GM19467 (cell line): Measurements from ENCODE around the gene HEATR5A.
"Not testable (repeated sequence)": the region's sequence is repeated elsewhere in the genome, so short reads cannot be mapped to it uniquely, and the experiment has no call there.

ENCODE experiments used
- ATAC-seq: cut with Tn5 transposase; IDR thresholded peaks from one replicate; pipeline ENCODE4 v1.9.1; 2021; ENCODE audit warnings: mild to moderate bottlenecking, moderate library complexity; ENCODE audit not compliant: unreplicated experiment

The HEATR5A gene

GRCh38 chr14:31391473-31391872 lies 28.9 kb downstream of the HEATR5A start:
- no peak for ATAC-seq

DNA sequence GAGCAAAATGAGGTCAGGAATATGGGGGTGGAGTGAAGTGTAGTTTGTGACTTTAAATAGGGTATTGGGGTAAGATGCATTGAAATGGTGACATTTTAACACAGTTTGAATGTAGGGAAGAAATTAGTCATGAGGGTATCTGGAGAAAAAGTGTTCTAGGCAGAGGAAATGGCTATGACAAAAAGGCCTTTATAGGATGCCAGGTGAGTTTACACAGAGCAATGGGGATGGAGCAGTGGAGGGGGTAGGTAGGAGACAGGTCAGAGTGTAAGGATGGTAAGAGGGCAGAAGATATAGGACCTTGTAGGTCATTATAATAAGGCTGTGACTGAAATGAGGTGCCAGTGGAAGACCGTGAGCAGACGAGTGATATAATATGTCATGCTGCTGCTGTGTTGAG lies 30.4 kb downstream of the HEATR5A start:
- no peak for ATAC-seq

DNA sequence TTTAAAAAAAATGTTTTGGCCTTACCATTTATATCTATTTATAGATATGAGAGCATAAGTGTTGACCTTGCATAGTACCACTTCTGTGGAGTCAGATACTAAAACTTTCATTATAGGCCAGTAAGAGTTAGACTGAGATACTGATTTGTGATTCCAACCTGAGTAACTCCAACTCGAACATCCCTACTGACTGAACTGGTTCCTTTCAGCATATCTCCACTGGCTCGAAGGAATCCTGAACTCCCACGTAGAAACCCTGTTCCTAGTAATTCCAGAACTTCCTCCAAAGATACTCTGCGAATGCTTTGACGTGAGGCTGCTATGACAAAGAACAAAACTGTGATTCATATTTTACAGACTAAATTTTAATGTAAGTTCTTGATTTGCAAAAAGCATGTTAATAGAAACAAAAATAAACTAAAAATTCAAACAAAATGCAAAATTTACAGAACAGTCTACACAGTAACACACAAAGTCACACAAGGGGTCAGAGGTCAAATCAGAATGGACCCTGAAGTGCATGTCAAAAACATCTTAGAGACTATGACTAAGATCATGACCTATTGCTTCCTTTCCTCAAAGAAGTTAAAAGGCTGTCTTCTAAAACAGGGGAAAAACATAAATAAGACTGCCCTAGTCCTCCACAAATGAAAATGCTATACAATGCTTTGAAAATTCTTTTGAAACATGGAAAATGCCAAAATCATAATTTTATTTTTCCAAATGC lies 31.5 kb downstream of the HEATR5A start:
- no peak for ATAC-seq

- ATAC-seq, result no peak
These were observed 33.3 kb downstream of the HEATR5A start for GRCh38 chr14:31387091-31387490.

- no peak for ATAC-seq
These were observed 34.1 kb downstream of the HEATR5A start for GRCh38 chr14:31386271-31386670.

- no peak for ATAC-seq
These were observed 38.1 kb downstream of the HEATR5A start for GRCh38 chr14:31382221-31382620.

- ATAC-seq, result no peak
These were observed 40.2 kb downstream of the HEATR5A start for GRCh38 chr14:31380106-31380505.

DNA sequence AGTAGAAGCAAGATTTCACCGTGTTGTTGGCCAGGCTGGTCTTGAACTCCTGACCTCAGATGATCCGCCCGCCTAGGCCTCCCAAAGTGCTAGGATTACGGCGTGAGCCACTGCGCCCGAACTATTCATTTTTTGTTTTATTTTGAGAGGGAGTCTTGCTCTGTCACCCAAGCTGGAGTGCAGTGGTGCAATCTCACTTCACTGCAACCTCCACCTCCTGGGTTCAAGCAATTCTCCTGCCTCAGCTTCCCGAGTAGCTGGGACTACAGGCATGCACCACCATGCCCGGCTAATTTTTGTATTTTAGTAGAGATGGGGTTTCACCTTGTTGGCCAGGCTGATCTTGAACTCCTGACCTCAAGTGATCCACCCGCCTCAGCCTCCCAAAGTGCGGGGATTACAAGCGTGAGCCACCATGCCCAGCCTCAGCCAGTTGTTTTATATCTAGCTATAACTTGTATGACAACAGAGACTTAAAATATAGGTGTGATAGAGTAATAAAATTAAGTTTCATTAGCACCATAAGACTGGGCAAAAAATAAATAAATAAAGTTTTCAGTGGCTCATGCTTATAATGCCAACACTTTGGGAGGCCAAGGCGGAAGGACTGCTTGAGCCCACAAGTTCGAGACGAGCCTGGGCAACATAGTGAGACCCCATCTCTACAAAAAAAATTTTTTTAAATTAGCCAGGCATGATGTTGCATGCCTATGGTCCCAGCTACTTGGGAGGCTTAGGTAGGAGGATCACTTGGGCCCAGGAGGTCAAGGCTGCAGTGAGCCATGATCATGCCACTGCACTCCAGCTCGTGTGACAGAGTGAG lies 41.0 kb downstream of the HEATR5A start:
- ATAC-seq, result not testable (repeated sequence)

GRCh38 chr14:31377433-31377832 lies 42.9 kb downstream of the HEATR5A start:
- no peak for ATAC-seq

DNA sequence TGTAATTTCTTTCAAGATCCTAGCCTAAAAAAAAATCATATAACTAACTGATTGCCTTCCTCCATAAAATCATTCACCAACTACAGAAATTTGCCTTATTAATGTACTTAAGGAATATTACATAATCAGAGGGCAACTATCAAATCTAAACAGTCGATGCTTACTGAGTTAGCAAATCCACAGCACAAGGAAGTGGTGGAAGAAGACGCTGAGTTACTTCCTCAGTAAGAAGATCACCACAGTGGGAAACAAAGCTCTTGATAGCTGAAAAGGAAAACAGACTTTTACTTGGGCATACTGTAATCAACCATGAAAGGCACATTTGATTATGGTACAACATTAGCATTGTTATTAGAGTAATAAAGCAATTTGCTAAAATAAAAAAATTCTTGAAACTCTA lies 48.7 kb downstream of the HEATR5A start:
- no peak for ATAC-seq

GRCh38 chr14:31363331-31364073 lies 56.8 kb downstream of the HEATR5A start:
- ATAC-seq, result no peak

- ATAC-seq, result no peak
These were observed 57.6 kb downstream of the HEATR5A start for GRCh38 chr14:31362746-31363145.

DNA sequence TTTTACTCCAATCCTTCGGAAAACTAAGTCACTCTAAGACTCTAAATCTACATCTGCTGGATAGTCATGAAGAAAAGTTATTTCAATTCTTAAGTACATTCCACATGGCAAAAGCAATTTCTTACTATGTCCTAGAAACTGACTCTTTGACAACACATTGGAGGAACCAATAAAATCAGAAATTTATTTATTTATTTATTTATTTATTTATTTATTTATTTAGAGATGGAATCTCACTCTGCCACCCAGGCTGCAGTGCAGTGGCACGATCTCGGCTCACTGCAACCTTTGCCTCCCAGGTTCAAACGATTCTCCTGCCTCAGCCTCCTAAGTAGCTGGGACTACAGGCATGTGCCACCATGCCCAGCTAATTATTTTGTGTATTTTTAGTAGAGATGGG lies 58.6 kb downstream of the HEATR5A start:
- ATAC-seq, result not testable (repeated sequence)

DNA sequence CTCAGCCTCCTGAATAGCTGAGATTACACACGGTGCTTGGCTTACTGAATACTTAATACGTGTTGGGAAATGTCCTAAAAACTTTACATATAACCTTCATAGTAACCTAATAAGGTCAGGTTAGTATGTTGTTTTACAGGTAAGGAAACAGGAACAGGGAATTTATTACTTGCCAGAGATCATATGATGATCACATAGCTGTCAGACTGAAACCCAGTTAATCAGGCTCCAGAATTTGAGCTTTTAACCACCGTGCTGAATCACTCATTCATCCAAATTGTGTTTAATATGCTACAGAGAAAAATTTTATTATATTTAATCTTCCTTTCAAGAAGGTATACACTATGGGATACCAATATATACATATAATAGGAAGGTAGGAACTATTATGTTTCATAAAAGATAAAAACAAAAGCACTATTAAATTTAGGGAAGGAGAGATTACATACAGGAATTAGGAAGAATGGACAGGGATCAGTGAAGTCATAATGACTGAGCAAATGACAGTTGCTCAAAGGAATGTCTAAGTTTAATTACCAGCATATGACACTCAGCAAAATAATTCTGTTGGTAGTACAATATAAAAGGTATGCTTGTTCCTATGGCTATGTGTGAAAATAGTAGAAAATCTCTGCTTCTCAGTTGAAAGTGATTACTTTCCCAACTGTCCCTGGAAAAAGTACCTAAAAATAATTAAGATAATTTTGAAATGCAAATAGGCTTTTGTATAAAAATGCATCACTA lies 59.3 kb downstream of the HEATR5A start:
- no peak for ATAC-seq

DNA sequence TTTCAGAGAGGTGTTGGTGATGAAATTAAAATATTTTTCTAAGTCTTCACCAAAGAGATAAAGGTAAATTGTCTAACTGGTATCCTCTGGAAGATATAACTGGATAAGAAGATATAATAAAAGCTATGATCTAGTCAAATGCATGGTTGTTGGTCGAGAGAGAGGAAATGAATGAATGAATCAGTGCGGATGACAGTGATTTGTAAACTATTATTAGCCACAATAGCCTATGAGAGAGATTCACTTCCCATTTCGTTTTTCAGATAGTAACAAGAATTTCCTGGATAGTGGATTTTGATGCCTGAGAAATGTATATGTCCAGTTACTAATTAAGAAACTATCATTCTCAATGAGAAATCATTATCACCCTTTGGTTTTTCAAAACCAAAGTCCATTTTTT lies 63.1 kb downstream of the HEATR5A start:
- no peak for ATAC-seq

DNA sequence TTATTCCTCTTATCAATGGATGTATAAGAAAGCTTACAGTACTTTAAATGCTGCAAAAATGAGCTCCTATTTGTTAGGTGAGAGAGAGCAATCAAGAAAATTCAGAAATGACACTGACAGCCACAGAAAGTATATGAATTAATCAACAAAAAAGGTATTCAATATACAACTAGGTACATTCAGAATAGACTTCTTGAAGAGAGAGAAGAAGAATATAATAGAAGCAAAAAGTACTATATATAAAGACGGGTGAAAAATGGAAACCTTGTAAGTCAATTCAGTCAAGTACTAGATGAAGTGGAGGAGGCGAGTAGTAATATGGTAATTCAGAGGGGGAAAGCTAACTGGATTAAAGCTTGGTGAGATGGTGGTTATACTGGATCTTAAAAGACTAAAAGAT lies 74.3 kb downstream of the HEATR5A start:
- ATAC-seq, result no peak

DNA sequence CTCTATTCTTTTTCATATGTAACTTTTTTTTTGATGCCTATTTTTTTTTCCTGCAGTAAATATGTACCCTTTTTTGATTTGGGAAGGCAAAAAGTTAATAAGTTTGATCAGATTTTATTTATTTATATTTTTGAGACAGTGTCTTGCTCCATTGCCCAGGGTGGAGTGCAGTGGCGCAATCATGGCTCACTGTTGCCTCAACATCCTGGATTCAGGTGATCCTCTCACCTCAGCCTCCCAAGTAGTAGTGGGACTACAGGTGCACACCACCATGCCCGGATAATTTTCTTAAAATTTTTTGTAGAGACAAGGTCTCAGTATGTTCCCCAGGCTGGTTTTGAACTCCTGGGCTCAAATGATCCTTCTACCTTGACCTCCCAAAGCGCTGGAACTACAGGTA lies 79.1 kb downstream of the HEATR5A start:
- ATAC-seq, result no peak

GRCh38 chr14:31340297-31341063 lies 79.9 kb downstream of the HEATR5A start:
- ATAC-seq, result no peak

DNA sequence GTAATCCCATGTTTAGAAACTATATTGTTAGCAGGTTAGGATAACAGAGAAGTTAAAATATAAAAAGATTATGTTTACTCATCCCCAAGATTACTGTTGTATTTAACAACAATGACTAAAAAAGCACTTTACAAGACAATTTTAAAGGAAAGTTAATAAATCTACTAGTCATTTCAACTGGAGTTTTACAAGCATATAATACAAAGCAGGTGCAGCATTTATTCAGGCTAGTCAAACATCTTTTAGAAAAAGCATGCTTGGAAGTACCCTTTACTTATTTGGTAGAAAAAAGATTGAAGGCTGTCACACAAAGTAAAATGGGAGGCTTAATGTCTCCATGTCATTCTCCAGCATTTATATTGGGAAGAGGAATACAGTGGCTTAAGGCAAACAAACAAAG lies 80.6 kb downstream of the HEATR5A start:
- no peak for ATAC-seq

- ATAC-seq, result no peak
These were observed 83.0 kb downstream of the HEATR5A start for GRCh38 chr14:31337331-31337730.
